ENCODE data around the gene LAMA2.

Gene LAMA2

GRCh38 chr6:129370268-129370916, 487.5 kb downstream of the LAMA2 start:
- peak; percentile 61 for DNase-seq (ENCODE audit: low spot score)

- no peak for DNase-seq (ENCODE audit: low spot score)
Measured at GRCh38 chr6:129381885-129382284, 498.9 kb downstream of the LAMA2 start.

DNA sequence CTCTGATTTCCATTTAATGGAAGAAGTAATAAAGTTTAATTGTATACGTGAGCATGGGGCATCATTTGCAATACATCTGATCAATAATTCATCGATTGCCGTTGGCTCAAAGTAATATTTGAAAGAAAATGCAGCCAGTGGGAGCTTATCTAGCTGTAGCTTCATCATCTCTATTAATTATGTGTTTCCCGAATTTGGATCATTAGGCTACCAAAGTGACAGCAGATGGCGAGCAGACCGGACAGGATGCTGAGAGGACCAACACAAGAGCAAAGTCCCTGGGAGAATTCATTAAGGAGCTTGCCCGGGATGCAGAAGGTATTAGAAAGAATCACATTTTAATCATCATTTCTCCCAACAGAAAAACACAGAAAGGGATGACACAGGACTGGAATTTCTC, 500.0 kb downstream of the LAMA2 start:
- no peak for DNase-seq (ENCODE audit: low spot score)

DNA sequence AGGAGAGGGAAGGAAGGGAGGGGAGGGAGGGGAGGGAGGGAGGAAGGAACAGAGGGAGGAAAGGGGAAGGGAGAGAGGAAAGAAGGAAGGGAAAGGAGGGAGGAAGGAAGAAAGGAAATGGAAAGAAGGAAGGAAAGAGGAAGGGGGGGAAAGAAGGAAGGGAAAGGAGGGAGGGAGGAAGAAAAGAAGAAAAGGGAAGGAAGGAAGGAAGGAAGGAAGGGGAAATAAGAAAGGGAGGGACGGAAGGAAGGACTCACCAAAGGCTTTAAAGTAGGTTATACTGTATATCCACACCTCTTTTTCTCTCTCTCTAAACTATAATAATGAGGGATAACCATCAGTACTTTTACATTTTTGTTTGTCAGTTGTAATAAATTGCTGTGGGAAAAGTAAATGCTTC, 502.2 kb downstream of the LAMA2 start:
- DNase-seq (ENCODE audit: low spot score) = no peak

GRCh38 chr6:129390900-129391299, 508.0 kb downstream of the LAMA2 start:
- no peak for DNase-seq (ENCODE audit: low spot score)

DNA sequence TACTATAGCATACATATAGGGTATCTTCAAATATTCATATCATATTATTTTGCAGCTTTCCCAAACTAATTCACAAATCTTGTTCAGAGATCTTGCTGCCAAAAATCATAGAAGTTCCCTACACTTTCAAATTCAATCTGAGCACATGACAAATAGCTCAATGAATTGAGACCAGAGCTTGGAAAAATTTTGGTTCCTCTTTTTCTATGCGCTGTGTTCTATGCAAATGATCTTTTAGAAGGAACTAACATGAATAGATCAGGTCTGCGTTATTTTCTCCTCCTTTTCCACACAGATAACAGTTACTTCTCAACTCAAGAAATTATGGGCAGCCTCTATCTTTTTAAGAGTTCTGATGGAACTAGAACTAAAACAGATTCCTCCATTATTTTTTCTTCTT, 510.7 kb downstream of the LAMA2 start:
- peak; percentile 46 for DNase-seq (ENCODE audit: low spot score)

DNA sequence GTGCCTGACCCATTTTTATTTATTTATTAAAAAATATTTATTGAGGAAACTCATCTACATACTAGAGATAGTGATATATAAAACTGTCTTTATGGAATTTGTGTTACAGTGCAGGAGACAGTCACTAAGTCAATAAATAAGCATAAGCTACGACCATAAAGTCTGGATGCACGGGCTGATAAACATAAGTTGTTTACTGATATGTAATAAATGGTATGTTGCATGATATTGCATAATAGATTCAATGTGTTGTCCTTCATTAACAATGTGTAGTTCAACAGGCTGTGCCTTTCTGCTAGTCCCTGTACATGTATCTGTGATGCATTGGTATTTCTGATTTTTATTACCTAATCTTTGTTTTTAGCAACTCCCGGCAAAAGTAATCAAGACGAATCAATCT, 515.8 kb downstream of the LAMA2 start:
- no peak for DNase-seq (ENCODE audit: low spot score)

DNA sequence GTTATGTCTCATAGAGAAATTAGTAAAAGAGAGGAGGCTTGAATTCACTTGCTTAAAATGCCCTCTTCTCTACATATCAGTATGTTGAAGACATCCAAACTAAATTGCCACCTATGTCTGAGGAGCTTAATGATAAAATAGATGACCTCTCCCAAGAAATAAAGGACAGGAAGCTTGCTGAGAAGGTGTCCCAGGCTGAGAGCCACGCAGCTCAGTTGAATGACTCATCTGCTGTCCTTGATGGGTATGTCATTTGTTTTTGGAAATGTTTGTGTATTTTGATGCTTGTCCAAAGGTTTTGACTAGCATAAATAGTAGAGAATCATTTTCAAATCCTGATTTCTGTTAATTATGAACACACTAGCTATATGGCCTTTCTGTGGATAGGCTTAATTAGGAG, 519.3 kb downstream of the LAMA2 start:
- peak; percentile 12 for DNase-seq (ENCODE audit: low spot score)

- DNase-seq (ENCODE audit: low spot score) = no peak
Measured at GRCh38 chr6:129411092-129411491, 528.2 kb downstream of the LAMA2 start.

GRCh38 chr6:129416337-129416990, 533.5 kb downstream of the LAMA2 start:
- no peak for DNase-seq (ENCODE audit: low spot score)

DNA sequence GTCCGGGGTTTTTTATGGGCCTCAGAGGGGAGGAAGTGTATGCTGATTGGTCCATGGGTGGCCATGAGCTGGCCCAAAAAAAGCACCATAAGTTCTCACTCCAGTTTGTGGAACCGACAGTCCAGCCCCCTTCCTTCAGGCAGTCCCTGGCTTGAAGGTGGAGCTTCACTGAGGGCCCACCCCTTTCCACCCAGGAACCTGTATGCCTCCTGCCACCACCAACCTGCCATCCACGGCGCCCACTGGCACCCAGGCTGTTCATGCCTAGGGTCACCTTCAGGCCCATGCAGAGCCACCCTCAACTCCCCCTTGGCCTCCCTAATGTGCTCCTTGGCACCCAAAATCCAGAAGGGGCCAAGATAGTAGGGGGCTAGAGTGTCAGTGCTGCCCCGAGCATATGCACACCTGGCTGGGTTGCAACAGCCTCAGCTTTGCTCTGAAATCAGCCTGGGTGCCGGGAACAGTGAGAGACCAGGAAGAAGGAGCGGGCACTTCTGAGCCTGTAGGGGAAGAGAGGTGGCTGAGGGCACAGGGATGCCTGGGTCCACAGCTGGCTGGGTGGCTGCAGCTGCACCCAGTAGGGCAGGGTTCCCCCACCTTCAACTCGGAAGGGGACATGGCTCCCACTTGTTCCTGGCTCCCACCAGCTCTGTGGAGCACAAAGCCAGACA, 534.6 kb downstream of the LAMA2 start:
- DNase-seq (ENCODE audit: low spot score) = no peak

DNA sequence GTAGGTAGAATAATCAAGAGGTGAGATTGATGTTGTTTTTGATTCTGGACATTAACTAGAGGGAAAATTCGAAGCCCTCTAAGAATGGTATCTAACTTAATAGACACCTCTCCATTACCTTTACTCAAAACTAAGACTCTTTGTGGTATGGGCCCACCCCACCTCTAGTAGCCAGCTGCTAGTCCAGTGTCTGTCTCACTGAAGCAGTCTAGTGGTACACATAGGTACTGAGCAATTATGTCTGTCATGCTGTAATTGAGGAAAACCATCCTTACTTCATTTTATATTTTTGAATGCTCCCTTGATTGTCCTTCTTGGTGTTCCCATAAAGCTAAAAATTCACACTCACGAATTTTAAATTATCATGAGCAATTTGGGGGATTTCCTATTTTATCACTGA, 536.4 kb downstream of the LAMA2 start:
- DNase-seq (ENCODE audit: low spot score) = no peak

DNA sequence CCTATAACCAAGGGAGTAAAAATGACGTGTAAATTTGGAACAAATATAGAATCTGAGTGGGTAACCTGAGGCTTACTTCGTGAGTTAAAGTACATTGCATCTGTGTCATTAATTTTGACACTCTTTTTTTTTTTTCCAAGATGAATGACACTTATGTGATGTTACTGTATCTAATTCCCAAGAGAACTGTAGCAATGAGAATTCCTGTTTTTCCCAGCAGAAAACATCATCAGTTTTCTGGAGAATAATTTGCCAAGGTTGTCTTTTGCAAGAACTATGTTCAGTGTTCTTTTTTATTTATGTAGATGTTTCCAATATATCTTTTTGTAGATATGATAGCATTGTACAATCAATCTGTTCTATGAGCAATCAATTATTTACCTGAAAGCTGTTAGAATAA, 543.4 kb downstream of the LAMA2 start:
- no peak for DNase-seq (ENCODE audit: low spot score)

DNA sequence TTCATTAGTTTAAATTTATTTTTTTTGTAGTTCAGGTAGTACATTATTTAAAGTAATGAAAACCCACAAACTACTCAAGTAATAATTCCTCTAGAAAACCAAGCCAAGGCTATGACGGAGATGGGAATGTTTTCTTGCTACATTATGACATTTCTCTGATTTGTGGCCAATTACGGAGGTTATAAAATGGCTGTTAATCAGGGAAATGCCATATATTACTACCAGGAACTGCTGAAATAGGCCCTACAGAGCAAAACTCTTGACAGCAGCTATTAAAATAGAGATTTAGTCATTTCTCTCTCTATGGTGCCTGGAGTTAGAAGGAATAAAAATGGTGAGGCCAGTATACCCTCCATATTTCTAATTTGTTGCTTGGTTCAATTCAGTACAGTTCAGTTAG, 547.0 kb downstream of the LAMA2 start:
- no peak for DNase-seq (ENCODE audit: low spot score)

DNA sequence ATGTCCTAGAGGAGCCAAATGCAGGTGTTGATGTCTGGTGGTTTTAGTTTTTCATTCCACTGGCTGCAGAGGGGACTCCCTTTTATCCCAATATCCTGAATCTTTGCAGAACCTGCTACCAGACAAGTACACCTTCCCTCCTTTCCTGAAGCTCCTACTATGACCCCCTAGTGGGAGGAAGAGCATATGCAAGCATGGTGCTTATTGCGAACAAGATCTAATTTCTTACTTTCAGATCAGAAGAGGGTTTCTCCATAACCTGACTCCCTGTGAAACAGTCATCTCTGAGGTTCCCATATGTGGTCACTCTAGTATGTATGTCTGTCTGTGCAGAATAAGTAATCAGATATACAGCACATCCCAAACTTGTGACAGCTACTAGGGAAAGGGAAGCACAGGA, 549.8 kb downstream of the LAMA2 start:
- no peak for DNase-seq (ENCODE audit: low spot score)

- DNase-seq (ENCODE audit: low spot score) = no peak
Measured at GRCh38 chr6:129434091-129434490, 551.2 kb downstream of the LAMA2 start.

GRCh38 chr6:129440691-129441090, 557.8 kb downstream of the LAMA2 start:
- no peak for DNase-seq (ENCODE audit: low spot score)

DNA sequence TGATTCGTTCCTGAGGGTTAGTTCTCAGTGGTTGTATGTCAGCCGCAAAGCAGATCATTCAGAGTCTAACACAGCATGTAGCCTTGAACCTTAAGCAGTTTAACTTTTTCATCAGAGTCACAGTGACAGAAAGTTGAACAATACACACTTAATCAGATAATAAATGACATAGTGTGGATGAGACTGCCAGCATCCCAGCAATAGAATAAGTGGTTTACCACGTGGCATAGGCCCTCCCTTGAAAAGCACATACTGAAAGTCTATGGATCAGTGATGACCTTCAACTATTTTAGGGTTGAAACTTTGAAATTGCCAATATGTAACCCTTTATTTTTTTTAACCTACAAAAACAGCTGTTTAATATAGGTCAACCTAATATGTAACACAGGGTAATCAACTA, 561.7 kb downstream of the LAMA2 start:
- DNase-seq (ENCODE audit: low spot score) = no peak

- no peak for DNase-seq (ENCODE audit: low spot score)
Measured at GRCh38 chr6:129446272-129447197, 563.6 kb downstream of the LAMA2 start.

DNA sequence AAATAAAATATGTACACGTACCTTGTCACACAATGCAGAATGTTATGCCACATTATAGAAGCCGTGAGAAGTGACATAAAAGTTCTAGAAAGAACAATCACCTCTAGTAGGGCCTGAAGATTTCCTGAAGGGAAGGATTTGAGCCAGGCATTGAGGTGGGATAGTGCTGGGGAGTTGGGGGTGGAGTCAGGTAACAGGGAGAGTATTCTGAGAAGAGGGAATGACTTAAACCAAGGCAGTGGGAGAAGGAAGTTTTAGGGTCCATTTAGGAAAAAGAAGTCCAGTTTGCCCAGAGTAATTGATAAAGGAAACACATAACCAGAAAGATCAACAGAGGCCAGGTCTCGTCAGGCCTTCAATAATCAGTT, 564.2 kb downstream of the LAMA2 start:
- no peak for DNase-seq (ENCODE audit: low spot score)

GRCh38 chr6:129448965-129449364, 566.0 kb downstream of the LAMA2 start:
- DNase-seq (ENCODE audit: low spot score) = no peak

DNA sequence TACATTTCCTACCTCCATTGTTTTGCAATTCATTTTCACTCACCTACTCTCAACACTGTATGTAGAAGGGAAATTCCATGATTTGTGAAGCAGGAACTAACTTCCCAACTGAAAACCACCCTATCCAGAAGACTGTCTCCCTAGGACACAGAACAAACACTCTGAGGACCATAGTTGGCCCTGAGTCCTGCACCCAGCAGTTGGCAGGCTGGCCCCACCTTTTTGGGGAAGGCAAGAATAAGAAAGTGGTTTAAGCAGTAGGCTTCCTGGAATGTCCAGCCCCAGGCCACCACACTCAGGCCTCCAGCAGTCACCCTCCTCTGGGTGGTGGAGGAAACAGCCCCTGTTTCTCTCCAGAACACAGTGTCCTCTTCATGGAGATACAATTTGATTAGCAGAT, 568.2 kb downstream of the LAMA2 start:
- no peak for DNase-seq (ENCODE audit: low spot score)

- no peak for DNase-seq (ENCODE audit: low spot score)
Measured at GRCh38 chr6:129453073-129453472, 570.1 kb downstream of the LAMA2 start.
